ENCODE data around the gene PLA2G7. TPM values are rescaled to one million over a fixed set of nuclear protein-coding genes. Genes with fewer than 3 reads are reported as not detected.

Gene PLA2G7
- total RNA-seq, 2 experiments from 2014 or later: not detected

GRCh38 chr6:46757214-46757596 is 22.0 kb upstream of the PLA2G7 start:
- Histone ChIP-seq H4K20me1 (ENCODE audit: insufficient read depth, low read length) (no peaks in the 10 kb centered on the region), H3K4me2 (ENCODE audit: low read length) (no peak overlapping the region), H3K9me2 (ENCODE audit: insufficient read depth, low read length) (no peaks in the 10 kb centered on the region), H3K4me3 (ENCODE audit: low read depth, low read length, poor library complexity, severe bottlenecking) (no peak overlapping the region), H3K4me1 (ENCODE audit: insufficient read depth, low read length, poor library complexity, severe bottlenecking) (no peaks in the 10 kb centered on the region), H2AFZ (ENCODE audit: low read length) (no peak overlapping the region), H3K36me3 (ENCODE audit: insufficient read depth, low read length) (no peaks in the 10 kb centered on the region), H3K27ac (ENCODE audit: low read depth, low read length, poor library complexity, severe bottlenecking) (no peak overlapping the region), H3K79me2 (ENCODE audit: insufficient read depth, low read depth, low read length) (no peaks in the 10 kb centered on the region), H3K9me3 (ENCODE audit: low read length) (no peaks in the 10 kb centered on the region)
- ChIA-PET CTCF (ENCODE audit: unreplicated experiment) (no interaction called here), POLR2A (no interaction called here)
- no peak for DNase-seq (ENCODE audit: low spot score)
- intact Hi-C loops (cut with micrococcal nuclease; ENCODE audit: unreplicated experiment): no loop called here
- BruUV-seq (replicated peaks): no TSS peak
- TF ChIP-seq EZH2phosphoT487 (IDR thresholded peaks at IDR 0.05; ENCODE audit: borderline replicate concordance, low read depth, low read length): no peak
- TF ChIP-seq CTCF (conservative IDR thresholded peaks at IDR 0.05; ENCODE audit: low read length): no peak

- BruUV-seq (replicated peaks): no TSS peak
- Histone ChIP-seq H3K27ac (ENCODE audit: low read depth, low read length, poor library complexity, severe bottlenecking) (no peak overlapping the region), H3K4me3 (ENCODE audit: low read depth, low read length, poor library complexity, severe bottlenecking) (no peak overlapping the region), H3K79me2 (ENCODE audit: insufficient read depth, low read depth, low read length) (no peaks in the 10 kb centered on the region), H2AFZ (ENCODE audit: low read length) (no peak overlapping the region), H3K9me2 (ENCODE audit: insufficient read depth, low read length) (no peaks in the 10 kb centered on the region), H3K36me3 (ENCODE audit: insufficient read depth, low read length) (no peaks in the 10 kb centered on the region), H3K9me3 (ENCODE audit: low read length) (no peaks in the 10 kb centered on the region), H3K4me1 (ENCODE audit: insufficient read depth, low read length, poor library complexity, severe bottlenecking) (no peaks in the 10 kb centered on the region), H3K4me2 (ENCODE audit: low read length) (no peak overlapping the region), H4K20me1 (ENCODE audit: insufficient read depth, low read length) (no peaks in the 10 kb centered on the region)
- POLR2A ChIA-PET: no interaction called here
- CTCF ChIA-PET (ENCODE audit: unreplicated experiment): no interaction called here
- DNase-seq (ENCODE audit: low spot score): no peak
- intact Hi-C loops (cut with micrococcal nuclease; ENCODE audit: unreplicated experiment): no loop called here
- TF ChIP-seq EZH2phosphoT487 (IDR thresholded peaks at IDR 0.05; ENCODE audit: borderline replicate concordance, low read depth, low read length) (no peak), CTCF (conservative IDR thresholded peaks at IDR 0.05; ENCODE audit: low read length) (no peak)
Observed at GRCh38 chr6:46756469-46757213, 21.5 kb upstream of the PLA2G7 start.

- Histone ChIP-seq H4K20me1 (ENCODE audit: insufficient read depth, low read length) (no peaks in the 10 kb centered on the region), H3K9me2 (ENCODE audit: insufficient read depth, low read length) (no peaks in the 10 kb centered on the region), H3K27ac (ENCODE audit: low read depth, low read length, poor library complexity, severe bottlenecking) (no peak overlapping the region), H3K4me1 (ENCODE audit: insufficient read depth, low read length, poor library complexity, severe bottlenecking) (no peaks in the 10 kb centered on the region), H3K4me3 (ENCODE audit: low read depth, low read length, poor library complexity, severe bottlenecking) (no peak overlapping the region), H3K36me3 (ENCODE audit: insufficient read depth, low read length) (no peaks in the 10 kb centered on the region), H3K4me2 (ENCODE audit: low read length) (no peak overlapping the region), H3K79me2 (ENCODE audit: insufficient read depth, low read depth, low read length) (no peaks in the 10 kb centered on the region), H3K9me3 (ENCODE audit: low read length) (no peaks in the 10 kb centered on the region), H2AFZ (ENCODE audit: low read length) (no peak overlapping the region)
- intact Hi-C loops (cut with micrococcal nuclease; ENCODE audit: unreplicated experiment): no loop called here
- no peak for DNase-seq (ENCODE audit: low spot score)
- BruUV-seq (replicated peaks): no TSS peak
- no peak for TF ChIP-seq EZH2phosphoT487 (IDR thresholded peaks at IDR 0.05; ENCODE audit: borderline replicate concordance, low read depth, low read length)
- TF ChIP-seq CTCF (conservative IDR thresholded peaks at IDR 0.05; ENCODE audit: low read length): no peak
- ChIA-PET CTCF (ENCODE audit: unreplicated experiment) (no interaction called here), POLR2A (no interaction called here)
Observed at GRCh38 chr6:46755865-46756264, 20.7 kb upstream of the PLA2G7 start.

All from OCI-LY7 (cell line).